Fibroblast of skin of right biceps (primary cell): ENCODE measurements around the gene IRAK1.

Experiments
- DNase-seq: peaks from one replicate; pipeline ENCODE4 v3.0.0-alpha.2; 2013

Gene IRAK1

GRCh38 chrX:154019633-154020528, at the start of gene IRAK1:
Gene IRAK1, minus strand, starts transcription at chrX:154019902. Its CDS starts 90 bp downstream, at chrX:154019812.
- DNase-seq = peak; percentile 67

GRCh38 chrX:154068560-154068959, 48.9 kb upstream of the IRAK1 start:
- no peak for DNase-seq

- DNase-seq = no peak
Measured at GRCh38 chrX:154064637-154065435, 45.1 kb upstream of the IRAK1 start.

- DNase-seq = no peak
Measured at GRCh38 chrX:154063234-154063633, 43.5 kb upstream of the IRAK1 start.

GRCh38 chrX:154061801-154062200, 42.1 kb upstream of the IRAK1 start:
- no peak for DNase-seq

GRCh38 chrX:154059729-154060245, 40.1 kb upstream of the IRAK1 start:
- DNase-seq = no peak

- DNase-seq = no peak
Measured at GRCh38 chrX:154059231-154059630, 39.5 kb upstream of the IRAK1 start.

GRCh38 chrX:154058214-154058997, 38.7 kb upstream of the IRAK1 start:
- no peak for DNase-seq

- DNase-seq = no peak
Measured at GRCh38 chrX:154057791-154058190, 38.1 kb upstream of the IRAK1 start.

GRCh38 chrX:154056770-154057241, 37.1 kb upstream of the IRAK1 start:
- DNase-seq = no peak

DNA sequence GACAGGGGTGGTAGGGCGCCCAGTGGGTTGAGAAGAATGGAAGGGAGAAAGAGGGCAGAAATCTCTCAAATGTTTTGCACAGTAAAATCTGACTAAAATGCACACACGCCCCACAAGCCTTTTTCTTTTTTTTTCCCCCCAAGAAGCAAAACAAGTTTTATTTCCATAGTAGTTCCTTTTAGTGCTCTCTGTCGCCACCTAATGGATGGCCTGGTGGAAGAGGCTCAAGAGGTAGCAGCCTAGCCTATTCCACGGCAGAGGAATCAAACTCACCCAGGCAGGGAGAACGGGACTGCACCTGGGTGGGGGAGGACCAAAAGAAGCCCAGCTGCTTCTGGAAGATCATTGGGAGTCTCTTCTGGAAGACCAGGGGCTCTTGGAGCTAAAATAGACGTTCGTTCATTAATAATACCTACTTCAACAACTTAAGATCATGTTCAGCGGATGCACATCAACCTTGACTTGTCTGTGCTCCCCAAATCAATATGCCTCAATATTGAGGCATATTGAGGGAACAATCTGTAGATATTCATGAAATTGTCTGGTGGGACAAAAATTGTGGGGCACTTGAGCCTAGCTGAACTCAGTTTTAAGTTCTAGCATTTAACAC, 31.6 kb upstream of the IRAK1 start:
- DNase-seq = peak; percentile 53

DNA sequence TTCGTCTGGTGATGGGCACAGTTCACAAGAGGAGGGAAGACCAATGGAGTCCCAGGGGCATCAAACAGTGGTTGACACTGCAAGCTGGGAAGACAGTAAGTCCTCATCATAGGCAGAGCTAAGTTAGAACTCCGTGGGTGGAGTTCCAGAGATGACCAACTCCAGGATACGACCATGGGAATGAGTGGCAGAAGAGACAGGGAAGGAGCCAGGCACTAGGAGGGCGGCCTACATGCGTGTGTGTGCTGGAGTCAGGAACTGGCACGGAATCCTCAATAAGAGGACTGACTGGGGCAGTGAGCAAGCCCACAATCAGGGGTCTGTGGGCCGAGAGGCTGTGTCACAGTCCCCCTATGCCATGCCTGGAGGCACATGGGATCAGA, 30.4 kb upstream of the IRAK1 start:
- DNase-seq = no peak

DNA sequence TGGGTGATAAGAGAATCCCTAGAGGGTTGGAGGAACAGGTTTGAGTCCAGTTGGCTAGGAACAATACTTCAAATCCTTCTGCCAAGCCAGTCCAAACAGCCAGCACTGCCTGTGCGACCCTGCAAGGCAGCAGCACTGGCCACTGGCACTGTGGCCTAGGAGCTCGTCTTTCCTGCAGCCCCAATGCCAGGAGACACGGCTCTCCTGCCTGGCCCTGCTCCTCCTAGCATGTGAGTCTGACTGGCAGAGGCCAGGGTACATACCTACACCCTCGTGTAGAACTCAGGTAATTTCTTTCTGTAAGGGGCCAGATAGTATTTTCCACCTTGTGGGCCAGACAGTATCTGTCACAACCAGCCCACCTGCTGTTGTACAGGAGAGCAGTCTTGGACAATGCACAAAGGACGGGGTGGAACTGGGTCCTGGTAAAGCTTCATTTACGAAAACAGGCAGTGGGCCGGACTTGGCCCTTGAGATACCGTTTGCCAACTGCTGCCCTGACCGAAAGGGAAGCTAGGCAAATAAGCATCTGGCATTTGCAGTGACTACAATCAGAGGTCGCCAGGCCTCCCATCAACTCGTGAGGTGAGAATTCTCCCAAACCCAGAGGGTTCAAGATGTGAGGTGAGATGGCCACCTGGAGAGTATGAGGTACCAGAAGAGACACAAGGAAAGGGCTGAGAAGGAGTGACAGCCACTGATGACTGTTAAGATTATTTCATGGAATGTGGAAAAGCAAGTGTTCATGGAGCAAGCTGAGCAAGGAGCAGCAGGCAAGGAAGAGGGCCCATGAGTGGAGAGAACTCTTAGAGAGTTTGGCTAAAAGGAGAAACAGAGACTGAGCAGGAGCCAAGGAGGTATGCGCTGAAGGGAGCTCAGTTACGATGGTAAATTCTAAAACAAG, 29.8 kb upstream of the IRAK1 start:
- no peak for DNase-seq

- no peak for DNase-seq
Measured at GRCh38 chrX:154048398-154048797, 28.7 kb upstream of the IRAK1 start.

- DNase-seq = peak; percentile 26
Measured at GRCh38 chrX:154046940-154047610, 27.4 kb upstream of the IRAK1 start.

- DNase-seq = peak; percentile 80
Measured at GRCh38 chrX:154046031-154046781, 26.5 kb upstream of the IRAK1 start.

GRCh38 chrX:154044091-154044490, 24.4 kb upstream of the IRAK1 start:
- no peak for DNase-seq

DNA sequence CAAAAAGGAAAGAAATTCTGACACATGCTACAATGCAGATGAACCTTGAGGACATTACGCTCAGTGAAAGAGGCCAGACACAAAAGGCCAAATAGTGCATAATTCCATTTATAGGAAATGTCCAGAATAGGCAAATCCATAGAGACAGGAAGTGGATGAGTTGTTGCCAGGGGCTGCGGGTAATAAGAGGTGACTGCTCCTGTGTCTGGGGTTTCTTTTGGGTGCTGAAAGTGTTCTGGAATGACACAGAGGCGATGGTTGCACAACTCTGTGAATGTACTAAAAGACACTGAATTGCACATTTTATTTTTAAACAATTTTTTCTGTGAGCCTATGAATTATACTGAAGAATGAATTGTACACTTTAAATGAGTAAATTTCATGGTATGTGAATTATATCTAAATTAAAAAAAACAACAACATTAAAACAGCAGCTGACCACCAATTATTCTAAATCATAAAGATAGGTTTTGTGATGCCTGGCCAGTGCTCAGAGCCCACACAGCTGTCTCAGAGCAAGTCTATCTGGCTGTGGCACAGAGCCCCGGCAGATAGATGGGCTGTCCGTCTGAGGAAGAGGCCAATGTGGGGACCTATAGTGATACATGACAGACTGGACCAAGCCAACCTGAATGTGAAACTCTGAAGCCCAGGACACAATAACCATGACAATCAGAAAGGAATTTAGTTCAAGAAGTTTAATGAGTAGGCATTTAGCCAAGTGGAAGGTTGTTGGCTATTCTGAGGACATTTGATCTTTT, 23.5 kb upstream of the IRAK1 start:
- DNase-seq = peak; percentile 68

- DNase-seq = no peak
Measured at GRCh38 chrX:154040863-154041262, 21.2 kb upstream of the IRAK1 start.
